ENCODE data around the gene SLC9A5. TPM values are rescaled to one million over a fixed set of nuclear protein-coding genes. Genes with fewer than 3 reads are reported as not detected.
A peak's percentile ranks its signal among the peaks of the same experiment; 100 is the strongest.

SLC9A5 gene
- total and polyA plus RNA-seq, 2 donors: 0.09 to 1.1 TPM

DNA sequence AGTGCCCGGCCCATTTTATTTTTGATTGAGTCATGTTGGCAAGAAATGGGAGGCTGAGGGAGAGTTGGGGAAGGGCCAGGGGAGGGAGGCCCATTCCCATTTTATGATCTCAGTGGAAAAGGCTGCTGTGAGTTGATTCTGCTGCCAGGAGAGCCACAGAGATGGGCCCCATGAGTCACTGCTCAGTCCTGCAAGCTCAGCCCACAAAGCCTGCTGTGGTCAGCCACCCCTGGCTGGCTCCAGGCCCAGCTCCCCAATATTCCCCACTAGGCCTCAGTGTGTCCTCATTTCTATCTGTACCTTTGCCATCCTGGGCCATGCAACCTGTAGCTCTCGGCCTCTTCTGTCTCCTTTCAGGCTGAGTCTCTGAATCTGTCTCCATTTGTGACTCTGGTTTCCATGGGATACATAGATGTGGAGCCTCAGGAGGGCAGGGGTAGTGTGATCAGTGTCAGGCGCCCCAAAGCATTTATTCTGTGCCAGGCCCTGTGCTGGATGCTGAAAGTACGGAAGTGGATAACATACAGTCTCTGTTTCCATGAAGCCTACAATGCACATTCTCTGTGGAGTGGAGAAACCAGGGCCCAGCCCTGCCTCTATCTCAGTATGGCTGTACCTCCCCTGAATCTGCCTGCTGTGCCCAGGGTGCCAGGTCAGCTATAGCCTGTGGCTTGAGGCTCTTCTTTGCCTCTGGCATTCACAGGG lies 28.7 kb downstream of the SLC9A5 start:
- Histone ChIP-seq H3K4me3 (ENCODE audit: low read length in 2 of 2) (no peak overlapping the region), H3K27me3 (ENCODE audit: control insufficient read depth in 2 of 2, insufficient read depth in 1 of 2, low read length in 1 of 2) (no peaks in the 10 kb centered on the region), H3K36me3 (ENCODE audit: control insufficient read depth in 2 of 2, insufficient read depth in 2 of 2, low read length in 1 of 2) (peaks cover 4 to 12% of the 10 kb centered on the region in 2 donors), H3K4me1 (ENCODE audit: control insufficient read depth in 2 of 2, insufficient read depth in 2 of 2, low read length in 2 of 2) (peaks cover 3 to 18% of the 10 kb centered on the region in 2 donors), H3K27ac (ENCODE audit: low read depth in 1 of 2, low read length in 1 of 2) (peak overlapping the region in 1 of 2 donors; percentile 52), H3K9me3 (ENCODE audit: control insufficient read depth in 2 of 2, insufficient read depth in 1 of 2, low read length in 1 of 2) (peaks cover 0 to 4% of the 10 kb centered on the region in 2 donors)
- 97% methylated on average over 4 of the region's 4 CpGs for WGBS
- no peak for DNase-seq (ENCODE audit: low read depth in 6 of 9, low spot score in 9 of 9)

DNA sequence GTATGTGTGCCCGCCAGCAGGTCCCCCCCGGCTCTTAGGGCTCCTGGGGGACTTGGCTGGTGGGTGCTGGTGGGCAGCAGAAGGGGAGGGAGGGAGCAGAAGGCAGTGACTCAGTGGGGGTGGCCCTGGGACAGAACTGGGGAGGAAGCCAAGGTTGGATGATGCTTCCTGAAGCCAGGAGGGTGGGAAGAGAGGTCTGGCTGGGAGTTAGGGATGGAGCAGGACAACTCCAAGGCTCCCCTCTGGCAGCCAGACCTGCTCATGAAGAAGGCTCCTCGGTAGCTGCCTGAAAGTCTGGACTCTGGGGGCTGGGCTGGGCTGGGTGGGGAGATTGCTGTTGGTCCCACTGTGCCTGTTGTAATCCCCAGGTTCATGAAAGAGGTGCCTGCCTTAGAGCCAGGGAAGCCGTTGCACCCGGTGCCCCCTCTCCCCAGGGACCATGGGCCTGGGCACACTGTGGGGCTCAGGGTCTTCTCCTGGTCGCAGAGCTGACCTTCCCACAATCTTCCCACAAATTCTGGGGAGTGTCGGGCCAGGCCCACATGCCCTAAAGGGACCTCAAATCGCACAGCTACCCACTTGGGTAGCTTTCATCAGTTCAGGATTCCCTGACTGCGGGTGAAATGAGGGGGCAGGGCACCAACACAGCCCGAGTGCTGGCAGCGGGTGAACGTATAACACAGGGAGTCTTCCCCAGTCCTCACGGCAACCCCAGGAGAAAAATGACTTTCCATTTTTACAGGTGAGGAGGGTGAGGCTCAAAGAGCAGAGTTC lies 29.4 kb downstream of the SLC9A5 start:
- DNase-seq (ENCODE audit: low read depth in 6 of 9, low spot score in 9 of 9): peak in 1 of 9 donors; percentile 17

GRCh38 chr16:67278773-67279295 lies 30.1 kb downstream of the SLC9A5 start:
- peak in 6 of 9 donors; percentile 15 to 57 (median 20) for DNase-seq (ENCODE audit: low read depth in 6 of 9, low spot score in 9 of 9)
- H3K27me3 ChIP-seq (ENCODE audit: control insufficient read depth in 2 of 2, insufficient read depth in 1 of 2, low read length in 1 of 2): no peaks in the 10 kb centered on the region

More for the DNA sequence above, 29.4 kb downstream of the SLC9A5 start:
- Histone ChIP-seq H3K4me1 (ENCODE audit: control insufficient read depth in 2 of 2, insufficient read depth in 2 of 2, low read length in 2 of 2) (peaks cover 3 to 18% of the 10 kb centered on the region in 2 donors), H3K27me3 (ENCODE audit: control insufficient read depth in 2 of 2, insufficient read depth in 1 of 2, low read length in 1 of 2) (no peaks in the 10 kb centered on the region), H3K36me3 (ENCODE audit: control insufficient read depth in 2 of 2, insufficient read depth in 2 of 2, low read length in 1 of 2) (peaks cover 4 to 12% of the 10 kb centered on the region in 2 donors), H3K9me3 (ENCODE audit: control insufficient read depth in 2 of 2, insufficient read depth in 1 of 2, low read length in 1 of 2) (peaks cover 0 to 4% of the 10 kb centered on the region in 2 donors), H3K27ac (ENCODE audit: low read depth in 1 of 2, low read length in 1 of 2) (peak overlapping the region in 1 of 2 donors; percentile 52), H3K4me3 (ENCODE audit: low read length in 2 of 2) (peak overlapping the region; percentile 58 to 79)
- 82% methylated on average over 13 of the region's 13 CpGs for WGBS

DNA sequence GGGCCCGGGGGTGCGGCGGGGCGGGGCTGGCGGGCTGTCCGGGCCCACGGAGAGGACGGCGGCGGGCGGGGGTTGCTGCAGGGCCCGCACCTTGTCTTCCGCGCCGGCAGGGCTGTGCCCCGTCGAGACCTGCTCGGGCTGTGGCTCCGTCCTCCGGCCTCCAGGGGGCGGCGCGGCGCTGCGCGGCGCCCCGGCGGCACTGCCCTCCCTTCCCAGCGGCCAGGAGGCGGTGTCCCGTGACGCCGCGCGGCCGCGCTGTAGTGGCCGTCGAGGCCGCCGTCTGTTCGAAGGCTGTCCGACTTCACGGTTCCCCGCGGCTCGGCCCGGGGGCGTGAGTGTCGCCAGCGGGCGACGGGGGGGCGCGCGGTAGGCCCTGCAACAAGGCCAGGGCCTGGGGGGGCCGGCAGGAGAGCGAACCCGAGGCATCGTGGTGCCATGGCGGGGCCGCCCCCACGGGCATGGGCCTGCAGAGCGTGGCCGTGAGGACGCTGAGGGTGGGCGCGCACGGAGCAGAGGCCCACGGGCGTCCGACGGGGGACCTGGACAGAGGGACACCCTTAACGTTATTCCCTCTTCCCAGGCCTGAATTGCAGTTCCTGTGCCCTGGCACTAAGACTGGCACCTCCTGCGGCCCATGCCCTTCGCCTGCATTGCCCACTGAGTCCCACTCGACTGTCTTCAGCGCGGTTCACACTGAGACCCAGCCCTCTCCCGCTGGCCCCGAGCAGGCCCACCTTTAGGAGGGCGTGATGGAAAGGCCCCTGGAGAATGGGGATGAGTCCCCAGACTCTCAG lies 30.7 kb downstream of the SLC9A5 start, which contains the start of gene PLEKHG4:
TSS of gene PLEKHG4 (plus strand) at position 237 of the 794 bp plus-strand sequence. CDS start at position 750, 513 bp downstream.
- H3K4me3 ChIP-seq (ENCODE audit: low read length in 2 of 2): peak within 1 kb of the TSS; percentile 58 to 79
- WGBS: 30% methylated on average over 83 of the region's 83 CpGs
- no peak within 1 kb of the TSS for H3K27ac ChIP-seq (ENCODE audit: low read depth in 1 of 2, low read length in 1 of 2)
- H3K27me3 ChIP-seq (ENCODE audit: control insufficient read depth in 2 of 2, insufficient read depth in 1 of 2, low read length in 1 of 2): no peaks in the 10 kb centered on the region
- peaks cover 4 to 12% of the 10 kb centered on the region in 2 donors for H3K36me3 ChIP-seq (ENCODE audit: control insufficient read depth in 2 of 2, insufficient read depth in 2 of 2, low read length in 1 of 2)
- peaks cover 0 to 4% of the 10 kb centered on the region in 2 donors for H3K9me3 ChIP-seq (ENCODE audit: control insufficient read depth in 2 of 2, insufficient read depth in 1 of 2, low read length in 1 of 2)
- peaks cover 3 to 18% of the 10 kb centered on the region in 2 donors for H3K4me1 ChIP-seq (ENCODE audit: control insufficient read depth in 2 of 2, insufficient read depth in 2 of 2, low read length in 2 of 2)
- peak; percentile 18 to 84 (median 63) for DNase-seq (ENCODE audit: low read depth in 6 of 9, low spot score in 9 of 9)

More at GRCh38 chr16:67278773-67279295, 30.1 kb downstream of the SLC9A5 start:
- Histone ChIP-seq H3K27ac (ENCODE audit: low read depth in 1 of 2, low read length in 1 of 2) (no peak overlapping the region), H3K36me3 (ENCODE audit: control insufficient read depth in 2 of 2, insufficient read depth in 2 of 2, low read length in 1 of 2) (peaks cover 4 to 12% of the 10 kb centered on the region in 2 donors), H3K4me3 (ENCODE audit: low read length in 2 of 2) (peak overlapping the region; percentile 58 to 79), H3K4me1 (ENCODE audit: control insufficient read depth in 2 of 2, insufficient read depth in 2 of 2, low read length in 2 of 2) (peaks cover 3 to 18% of the 10 kb centered on the region in 2 donors), H3K9me3 (ENCODE audit: control insufficient read depth in 2 of 2, insufficient read depth in 1 of 2, low read length in 1 of 2) (peaks cover 0 to 4% of the 10 kb centered on the region in 2 donors)
- 2% methylated on average over 42 of the region's 42 CpGs for WGBS

- 98% methylated on average over 15 of the region's 15 CpGs for WGBS
- DNase-seq (ENCODE audit: low read depth in 6 of 9, low spot score in 9 of 9): no peak
- Histone ChIP-seq H3K4me1 (ENCODE audit: control insufficient read depth in 2 of 2, insufficient read depth in 2 of 2, low read length in 2 of 2) (peaks cover 3 to 18% of the 10 kb centered on the region in 2 donors), H3K27ac (ENCODE audit: low read depth in 1 of 2, low read length in 1 of 2) (no peak overlapping the region), H3K9me3 (ENCODE audit: control insufficient read depth in 2 of 2, insufficient read depth in 1 of 2, low read length in 1 of 2) (peaks cover 0 to 4% of the 10 kb centered on the region in 2 donors), H3K36me3 (ENCODE audit: control insufficient read depth in 2 of 2, insufficient read depth in 2 of 2, low read length in 1 of 2) (peaks cover 4 to 12% of the 10 kb centered on the region in 2 donors), H3K27me3 (ENCODE audit: control insufficient read depth in 2 of 2, insufficient read depth in 1 of 2, low read length in 1 of 2) (no peaks in the 10 kb centered on the region), H3K4me3 (ENCODE audit: low read length in 2 of 2) (no peak overlapping the region)
Measured at GRCh38 chr16:67280090-67281015, 31.6 kb downstream of the SLC9A5 start.

GRCh38 chr16:67281536-67282446 lies 33.0 kb downstream of the SLC9A5 start:
- Histone ChIP-seq H3K4me3 (ENCODE audit: low read length in 2 of 2) (no peak overlapping the region), H3K36me3 (ENCODE audit: control insufficient read depth in 2 of 2, insufficient read depth in 2 of 2, low read length in 1 of 2) (peaks cover 2 to 13% of the 10 kb centered on the region in 2 donors), H3K4me1 (ENCODE audit: control insufficient read depth in 2 of 2, insufficient read depth in 2 of 2, low read length in 2 of 2) (peaks cover 3 to 18% of the 10 kb centered on the region in 2 donors), H3K27ac (ENCODE audit: low read depth in 1 of 2, low read length in 1 of 2) (no peak overlapping the region), H3K9me3 (ENCODE audit: control insufficient read depth in 2 of 2, insufficient read depth in 1 of 2, low read length in 1 of 2) (peaks cover 0 to 4% of the 10 kb centered on the region in 2 donors), H3K27me3 (ENCODE audit: control insufficient read depth in 2 of 2, insufficient read depth in 1 of 2, low read length in 1 of 2) (no peaks in the 10 kb centered on the region)
- WGBS: 97% methylated on average over 14 of the region's 14 CpGs
- DNase-seq (ENCODE audit: low read depth in 6 of 9, low spot score in 9 of 9): no peak

- Histone ChIP-seq H3K36me3 (ENCODE audit: control insufficient read depth in 2 of 2, insufficient read depth in 2 of 2, low read length in 1 of 2) (peaks cover under 1 to 8% of the 10 kb centered on the region in 2 donors), H3K27me3 (ENCODE audit: control insufficient read depth in 2 of 2, insufficient read depth in 1 of 2, low read length in 1 of 2) (no peaks in the 10 kb centered on the region), H3K4me3 (ENCODE audit: low read length in 2 of 2) (no peak overlapping the region), H3K9me3 (ENCODE audit: control insufficient read depth in 2 of 2, insufficient read depth in 1 of 2, low read length in 1 of 2) (peaks cover 0 to 4% of the 10 kb centered on the region in 2 donors), H3K27ac (ENCODE audit: low read depth in 1 of 2, low read length in 1 of 2) (no peak overlapping the region), H3K4me1 (ENCODE audit: control insufficient read depth in 2 of 2, insufficient read depth in 2 of 2, low read length in 2 of 2) (peaks cover 3 to 18% of the 10 kb centered on the region in 2 donors)
- 98% methylated on average over 10 of the region's 10 CpGs for WGBS
- no peak for DNase-seq (ENCODE audit: low read depth in 6 of 9, low spot score in 9 of 9)
Measured at GRCh38 chr16:67282447-67282805, 33.6 kb downstream of the SLC9A5 start.

Data from thymus (tissue), 11 donors.